AG04450 (cell line): ENCODE results near the gene RAP2A. TPM values are rescaled to one million over a fixed set of nuclear protein-coding genes. Genes with fewer than 3 reads are reported as not detected.

ENCODE experiments used
- CTCF ChIA-PET: fragments of 300-600, 350-600 bp; formaldehyde crosslinking; extraction: SDS; loops from one replicate; lab custom pipeline; 2022; ENCODE audit warnings: antibody characterized with exemption, inconsistent platforms; lab: Charles Lee
- POLR2A ChIA-PET: fragments of 350-600 bp; formaldehyde crosslinking; extraction: SDS; loops from one replicate; lab custom pipeline; 2021; ENCODE audit warnings: antibody characterized with exemption, inconsistent platforms; lab: Yijun Ruan, JAX
- DNase-seq: peaks from one replicate; pipeline ENCODE4 v3.0.0-alpha.2; 2011; ENCODE audit warnings: low read depth, low spot score
- H3K27ac ChIP-seq: one replicate; pipeline ENCODE4 v1.5.1; 2012; ENCODE audit warnings: low read depth, low read length, control low read depth
- H3K27me3 ChIP-seq: one replicate; pipeline ENCODE4 v1.6.0; 2012; ENCODE audit warnings: low read length; ENCODE audit not compliant: control insufficient read depth, insufficient read depth
- H3K4me3 ChIP-seq: 2 replicates; pipeline ENCODE4 v1.5.1; 2011; ENCODE audit warnings: mild to moderate bottlenecking, low read depth, low read length, control low read depth
- H3K9me3 ChIP-seq: 2 replicates; pipeline ENCODE4 v1.5.1; 2012; ENCODE audit warnings: low read length; ENCODE audit not compliant: control insufficient read depth, insufficient read depth
- polyA plus RNA-seq: library from polyadenylated mRNA; depleted of rRNA; stranded (reverse); fragments of >200 nt; gene quantifications from 2 replicates; pipeline ENCODE4 v1.2.3, GENCODE V29; 2011
- TF ChIP-seq, protein P1 (sequence below): IDR thresholded peaks from 2 replicates; pipeline ENCODE4 v1.5.1; 2011; ENCODE audit warnings: low read depth, low read length, control low read depth, inconsistent platforms

The RAP2A gene
- polyA plus RNA-seq, 1 experiment: 21.5 TPM

DNA sequence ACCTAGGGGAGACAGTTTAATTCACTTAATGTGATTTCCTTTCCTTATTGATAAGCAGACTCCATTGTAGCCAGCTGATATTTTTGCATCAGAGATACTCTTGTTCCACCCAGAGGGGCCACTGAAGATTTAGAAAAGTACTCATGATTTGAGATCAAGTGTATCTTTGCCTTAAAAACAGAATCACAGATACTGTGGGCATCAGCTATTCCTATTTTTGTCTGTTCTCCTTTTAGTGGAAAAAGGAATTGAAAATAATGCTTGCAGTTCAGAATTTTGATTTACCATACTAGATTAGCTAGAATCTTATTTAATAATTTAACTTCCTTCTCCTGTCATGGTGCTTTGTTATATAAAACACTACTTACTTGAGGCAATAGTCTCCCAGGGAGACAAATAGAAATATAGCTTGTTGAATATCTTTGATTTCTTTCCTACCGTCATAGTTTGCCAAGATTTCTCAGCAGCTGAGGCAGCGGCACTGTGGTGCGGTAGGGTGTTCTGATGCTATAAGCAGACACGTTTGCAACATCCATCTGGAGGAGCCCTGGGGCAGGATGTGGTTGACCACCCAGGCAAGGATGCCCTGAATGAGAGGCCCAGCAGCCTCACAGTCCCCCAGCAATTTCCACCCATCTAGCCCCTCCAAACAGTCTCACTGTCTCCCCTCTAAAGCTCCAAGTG lies 47.0 kb upstream of the RAP2A start:
- H3K9me3 ChIP-seq: no peaks in the 10 kb centered on the region
- POLR2A ChIA-PET: no interaction called here
- no peaks in the 10 kb centered on the region for H3K27me3 ChIP-seq
- no peak overlapping the region for H3K4me3 ChIP-seq
- CTCF ChIA-PET: interaction anchor here (1.2 to 2.6 kb wide), 3 partner anchors 188 to 369 kb away, joined by 3 to 11 read pairs (median 7); no protein-coding TSS in a partner anchor
- no peak for DNase-seq
- H3K27ac ChIP-seq: no peak overlapping the region
- TF ChIP-seq, protein P1, sequence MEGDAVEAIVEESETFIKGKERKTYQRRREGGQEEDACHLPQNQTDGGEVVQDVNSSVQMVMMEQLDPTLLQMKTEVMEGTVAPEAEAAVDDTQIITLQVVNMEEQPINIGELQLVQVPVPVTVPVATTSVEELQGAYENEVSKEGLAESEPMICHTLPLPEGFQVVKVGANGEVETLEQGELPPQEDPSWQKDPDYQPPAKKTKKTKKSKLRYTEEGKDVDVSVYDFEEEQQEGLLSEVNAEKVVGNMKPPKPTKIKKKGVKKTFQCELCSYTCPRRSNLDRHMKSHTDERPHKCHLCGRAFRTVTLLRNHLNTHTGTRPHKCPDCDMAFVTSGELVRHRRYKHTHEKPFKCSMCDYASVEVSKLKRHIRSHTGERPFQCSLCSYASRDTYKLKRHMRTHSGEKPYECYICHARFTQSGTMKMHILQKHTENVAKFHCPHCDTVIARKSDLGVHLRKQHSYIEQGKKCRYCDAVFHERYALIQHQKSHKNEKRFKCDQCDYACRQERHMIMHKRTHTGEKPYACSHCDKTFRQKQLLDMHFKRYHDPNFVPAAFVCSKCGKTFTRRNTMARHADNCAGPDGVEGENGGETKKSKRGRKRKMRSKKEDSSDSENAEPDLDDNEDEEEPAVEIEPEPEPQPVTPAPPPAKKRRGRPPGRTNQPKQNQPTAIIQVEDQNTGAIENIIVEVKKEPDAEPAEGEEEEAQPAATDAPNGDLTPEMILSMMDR: no peak

DNA sequence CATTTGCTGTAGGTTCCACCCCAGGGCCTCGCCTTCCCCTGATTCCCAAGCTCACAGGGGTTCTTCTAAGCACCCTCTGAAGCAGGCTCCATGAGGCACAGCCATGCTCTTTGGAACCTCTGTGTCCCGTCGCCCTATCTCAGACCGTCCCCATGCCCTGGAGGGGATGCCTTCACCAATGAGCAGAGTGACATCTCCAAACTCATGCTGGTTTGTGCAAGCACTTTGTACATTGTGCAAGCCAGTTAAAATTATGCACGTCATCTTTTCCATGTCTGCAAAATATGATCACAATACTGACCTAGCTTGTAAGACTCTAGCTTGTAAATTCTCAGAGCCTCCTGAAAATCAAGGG lies 46.5 kb upstream of the RAP2A start:
- Histone ChIP-seq H3K27me3 (no peaks in the 10 kb centered on the region), H3K4me3 (no peak overlapping the region), H3K9me3 (no peaks in the 10 kb centered on the region), H3K27ac (no peak overlapping the region)
- ChIA-PET CTCF (interaction anchor here (2.4 to 2.6 kb wide), 2 partner anchors 278 to 369 kb away, joined by 7 to 11 read pairs; no protein-coding TSS in a partner anchor), POLR2A (no interaction called here)
- TF ChIP-seq, protein P1: no peak
- DNase-seq: no peak

DNA sequence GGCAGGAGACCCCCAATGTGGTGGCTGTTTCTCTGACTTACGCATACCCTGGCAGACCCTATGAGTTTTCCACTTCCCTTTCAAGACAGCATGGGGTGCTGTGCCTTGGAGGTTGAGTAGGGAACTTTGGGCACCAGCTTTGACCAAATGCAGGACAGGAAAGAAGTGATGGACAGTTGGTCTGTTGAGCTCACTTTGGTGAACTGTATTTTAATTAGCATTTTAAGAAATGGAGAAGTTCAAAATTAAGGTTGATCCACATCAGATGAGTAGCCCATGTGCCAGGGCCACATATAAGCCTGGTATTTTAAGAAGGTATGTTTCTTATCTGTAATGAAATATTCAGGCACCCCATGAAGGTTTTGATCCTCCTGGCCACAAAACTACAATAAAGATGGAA lies 46.1 kb upstream of the RAP2A start:
- Histone ChIP-seq H3K4me3 (no peak overlapping the region), H3K9me3 (no peaks in the 10 kb centered on the region), H3K27ac (no peak overlapping the region), H3K27me3 (no peaks in the 10 kb centered on the region)
- no peak for DNase-seq
- TF ChIP-seq, protein P1: no peak
- POLR2A ChIA-PET: no interaction called here
- CTCF ChIA-PET: interaction anchor here (2.6 kb wide), 1 partner anchor 278 kb away, joined by 11 read pairs; no protein-coding TSS in a partner anchor

DNA sequence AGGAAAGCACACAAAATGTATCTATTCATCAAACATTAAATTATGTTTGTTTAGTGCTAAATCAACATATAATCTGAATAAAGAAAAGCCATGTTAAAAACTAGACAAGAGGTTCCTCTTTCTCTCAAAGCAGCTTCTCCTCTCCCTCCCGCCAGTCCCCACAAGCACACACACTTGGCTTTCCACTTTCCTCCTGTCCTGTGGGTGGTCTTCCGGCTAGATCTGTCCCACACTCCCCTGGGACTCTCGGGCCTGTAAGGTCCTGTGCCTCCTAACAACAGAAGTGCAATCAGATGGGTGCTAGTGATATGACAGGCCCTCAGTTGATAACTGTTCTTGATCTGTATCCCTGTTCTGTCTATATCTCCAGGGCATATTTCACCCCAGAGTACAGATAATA lies 45.6 kb upstream of the RAP2A start:
- Histone ChIP-seq H3K27me3 (no peaks in the 10 kb centered on the region), H3K4me3 (no peak overlapping the region), H3K9me3 (no peaks in the 10 kb centered on the region), H3K27ac (no peak overlapping the region)
- no peak for DNase-seq
- TF ChIP-seq, protein P1: no peak
- POLR2A ChIA-PET: no interaction called here
- CTCF ChIA-PET: interaction anchor here (1.1 kb wide), 1 partner anchor 370 kb away, joined by 4 read pairs; no protein-coding TSS in a partner anchor

DNA sequence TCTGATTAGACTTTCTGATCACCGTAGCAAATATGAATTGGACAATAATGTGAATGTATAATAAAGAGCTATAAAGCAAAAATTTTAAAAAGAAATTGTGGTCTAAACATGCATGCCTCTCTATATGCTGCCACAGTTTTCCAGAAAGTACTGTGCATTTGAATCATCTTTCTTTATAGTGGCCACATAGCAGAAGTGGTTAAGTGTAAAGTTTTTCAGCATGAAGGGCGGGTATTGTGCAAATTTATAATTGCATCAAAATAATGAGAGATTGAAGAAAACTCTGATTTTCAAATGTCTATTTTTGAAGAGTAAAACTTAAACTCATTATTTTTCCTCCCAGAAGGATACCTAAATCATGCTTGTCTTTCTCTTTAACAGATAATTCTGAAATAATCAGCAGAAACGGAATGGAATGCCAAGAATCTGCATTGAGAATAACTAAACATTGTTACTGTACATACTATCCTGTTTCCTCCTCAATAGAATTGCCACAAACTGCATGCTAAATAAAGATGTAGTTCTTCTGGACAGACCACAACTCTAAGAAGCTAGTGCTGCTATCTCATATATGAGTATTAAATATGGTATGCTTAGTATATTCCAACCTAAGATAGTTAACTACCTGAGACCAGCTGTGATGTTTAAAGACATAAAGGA lies 42.9 kb upstream of the RAP2A start:
- Histone ChIP-seq H3K4me3 (no peak overlapping the region), H3K27ac (no peak overlapping the region), H3K27me3 (no peaks in the 10 kb centered on the region), H3K9me3 (no peaks in the 10 kb centered on the region)
- DNase-seq: no peak
- CTCF ChIA-PET: interaction anchor here (0.8 to 1.8 kb wide), 7 partner anchors 31 to 409 kb away, joined by 3 to 8 read pairs (median 4); partner anchors contain the start of gene MBNL2
- POLR2A ChIA-PET: no interaction called here
- TF ChIP-seq, protein P1: no peak
